Transverse colon (tissue), 4 donors: ENCODE data around the gene PERM1. TPM values are rescaled to one million over a fixed set of nuclear protein-coding genes. Genes with fewer than 3 reads are reported as not detected.

Experiments
- DNase-seq: peaks from one replicate; pipeline ENCODE4 v3.0.0-alpha.2; 2019
- H3K27ac ChIP-seq, 4 donors: fragments of 200-600 bp; sonication (generic); 2 replicates each; pipeline ENCODE4 v1.5.1; 2016 to 2018; ENCODE audit warnings: inconsistent platforms in 4 of 4
- H3K27me3 ChIP-seq: fragments of 200-600 bp; sonication (generic); 2 replicates; pipeline ENCODE4 v1.5.1; 2017; ENCODE audit warnings: inconsistent platforms
- H3K36me3 ChIP-seq, 4 donors: fragments of 200-600 bp; sonication (generic); 2 replicates each; pipeline ENCODE4 v1.5.1; 2017 to 2019; ENCODE audit warnings: inconsistent platforms in 4 of 4
- H3K4me1 ChIP-seq, 4 donors: fragments of 200-600 bp; sonication (generic); 2 replicates each; pipeline ENCODE4 v1.5.1; 2017 to 2020; ENCODE audit warnings: inconsistent platforms in 4 of 4
- H3K4me3 ChIP-seq, 4 donors: fragments of 200-600 bp; sonication (generic); 1 replicate in 1 of 4; 2 replicates in 3 of 4; pipeline versions ENCODE4 v1.5.1 to v1.6.1; 2017 to 2019; ENCODE audit warnings: inconsistent platforms in 4 of 4
- H3K9me3 ChIP-seq, 2 donors: fragments of 200-600 bp; sonication (generic); 2 replicates each; pipeline ENCODE4 v1.5.1; 2017 to 2019; ENCODE audit warnings: inconsistent platforms in 2 of 2
- EP300 ChIP-seq: sonication (generic); formaldehyde crosslinking; IDR thresholded peaks from one replicate; pipeline ENCODE4 v1.6.1; 2017; ENCODE audit warnings: antibody characterized with exemption, low read depth
- POLR2A ChIP-seq: fragments of 450-650 bp; IDR thresholded peaks from one replicate; pipeline ENCODE4 v1.6.1; 2016; ENCODE audit warnings: antibody characterized with exemption, mild to moderate bottlenecking, moderate library complexity
- POLR2AphosphoS5 ChIP-seq, 3 donors: sonication (generic); formaldehyde crosslinking; IDR thresholded peaks; one replicate each; pipeline ENCODE4 v1.6.1; 2016; ENCODE audit warnings: antibody characterized with exemption in 3 of 3
- WGBS, 2 donors: methylation state at CpG; one replicate each; pipeline ENCODE4 v1.1.5; 2018; ENCODE audit warnings: low coverage in 1 of 2; 5-methylcytosine and 5-hydroxymethylcytosine counted together
- in situ Hi-C, 4 donors: fragments of 200-750 bp; cut with MboI; loops; one replicate each; pipeline versions ENCODE4 v1.15.0 to v1.15.1; 2017; ENCODE audit warnings: low sequenced_read_pairs in 3 of 4, low pct_ligation_motif_present in 1 of 4, low pct_unique_long_range_greater_than_20kb in 1 of 4
- intact Hi-C: fragments of 100-400 bp; cut with DNase I; formaldehyde crosslinking; loops from one replicate; pipeline ENCODE4 v1.15.1; 2023; ENCODE audit warnings: low total_unique reads
- total RNA-seq, 4 donors: library from RNA; depleted of rRNA; stranded (reverse); fragments of >200 nt; gene quantifications; one replicate each; pipeline ENCODE4 v1.1.0, GENCODE V29; 2016
- TF ChIP-seq, protein P1 (sequence below), 5 experiments: fragments of 200-600 bp in 3 of 5; fragments of 450-650 bp in 2 of 5; sonication (generic) in 3 of 5; IDR thresholded peaks; 1 replicate in 2 of 5; 2 replicates in 3 of 5; pipeline ENCODE4 v1.5.1; 2016 to 2017; ENCODE audit warnings: antibody characterized with exemption in 5 of 5, inconsistent platforms in 3 of 5, mild to moderate bottlenecking in 2 of 5, moderate library complexity in 1 of 5

Gene PERM1
- total RNA-seq, 4 donors from 2014 or later = 0.14 TPM; not detected in 3

DNA sequence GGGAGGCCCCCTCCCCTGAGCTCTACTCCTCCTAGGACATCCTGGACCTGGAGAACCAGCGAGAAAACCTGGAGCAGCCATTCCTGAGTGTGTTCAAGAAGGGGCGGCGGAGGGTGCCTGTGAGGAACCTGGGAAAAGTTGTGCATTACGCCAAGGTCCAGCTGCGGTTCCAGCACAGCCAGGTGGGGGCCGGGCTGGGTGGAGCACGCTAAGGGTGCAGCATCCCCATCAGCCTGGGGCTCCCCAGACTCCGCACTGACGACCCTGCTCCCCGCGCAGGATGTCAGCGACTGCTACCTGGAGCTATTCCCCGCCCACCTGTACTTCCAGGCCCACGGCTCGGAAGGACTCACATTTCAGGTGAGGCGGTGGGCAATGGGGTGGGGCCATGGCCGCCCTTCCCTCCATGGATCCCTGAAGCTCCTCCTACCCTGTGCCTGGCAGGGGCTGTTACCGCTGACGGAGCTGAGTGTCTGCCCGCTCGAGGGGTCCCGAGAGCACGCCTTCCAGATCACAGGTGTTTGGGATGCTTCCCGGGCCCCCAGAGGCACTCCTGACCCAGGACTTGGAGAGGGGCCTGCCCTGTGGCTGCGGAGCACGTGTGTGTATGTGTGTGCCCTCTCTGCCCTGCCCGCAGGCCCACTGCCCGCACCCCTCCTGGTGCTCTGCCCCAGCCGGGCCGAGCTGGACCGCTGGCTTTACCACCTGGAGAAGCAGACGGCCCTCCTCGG, 11.5 kb downstream of the PERM1 start:
- H3K27ac ChIP-seq = no peak overlapping the region
- H3K4me1 ChIP-seq = peaks cover 12 to 16% (median 15%) of the 10 kb centered on the region in 4 donors
- peaks cover 68% of the 10 kb centered on the region for H3K27me3 ChIP-seq
- no peak for DNase-seq
- no peaks in the 10 kb centered on the region for H3K9me3 ChIP-seq
- TF ChIP-seq EP300 = no peak
- TF ChIP-seq, protein P1, sequence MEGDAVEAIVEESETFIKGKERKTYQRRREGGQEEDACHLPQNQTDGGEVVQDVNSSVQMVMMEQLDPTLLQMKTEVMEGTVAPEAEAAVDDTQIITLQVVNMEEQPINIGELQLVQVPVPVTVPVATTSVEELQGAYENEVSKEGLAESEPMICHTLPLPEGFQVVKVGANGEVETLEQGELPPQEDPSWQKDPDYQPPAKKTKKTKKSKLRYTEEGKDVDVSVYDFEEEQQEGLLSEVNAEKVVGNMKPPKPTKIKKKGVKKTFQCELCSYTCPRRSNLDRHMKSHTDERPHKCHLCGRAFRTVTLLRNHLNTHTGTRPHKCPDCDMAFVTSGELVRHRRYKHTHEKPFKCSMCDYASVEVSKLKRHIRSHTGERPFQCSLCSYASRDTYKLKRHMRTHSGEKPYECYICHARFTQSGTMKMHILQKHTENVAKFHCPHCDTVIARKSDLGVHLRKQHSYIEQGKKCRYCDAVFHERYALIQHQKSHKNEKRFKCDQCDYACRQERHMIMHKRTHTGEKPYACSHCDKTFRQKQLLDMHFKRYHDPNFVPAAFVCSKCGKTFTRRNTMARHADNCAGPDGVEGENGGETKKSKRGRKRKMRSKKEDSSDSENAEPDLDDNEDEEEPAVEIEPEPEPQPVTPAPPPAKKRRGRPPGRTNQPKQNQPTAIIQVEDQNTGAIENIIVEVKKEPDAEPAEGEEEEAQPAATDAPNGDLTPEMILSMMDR (IDR thresholded peaks at IDR 0.05) = no peak
- no peak for TF ChIP-seq POLR2A
- no peak for TF ChIP-seq POLR2AphosphoS5 (IDR thresholded peaks at IDR 0.05)
- intact Hi-C loops (no loop called here), in situ Hi-C loops (no loop called here)
- 27% methylated on average over 29 of the region's 33 CpGs; no CpG with 5 or more reads in 1 of the 2 donors for WGBS, 2 donors
- H3K36me3 ChIP-seq = no peaks in the 10 kb centered on the region
- H3K4me3 ChIP-seq = no peak overlapping the region

DNA sequence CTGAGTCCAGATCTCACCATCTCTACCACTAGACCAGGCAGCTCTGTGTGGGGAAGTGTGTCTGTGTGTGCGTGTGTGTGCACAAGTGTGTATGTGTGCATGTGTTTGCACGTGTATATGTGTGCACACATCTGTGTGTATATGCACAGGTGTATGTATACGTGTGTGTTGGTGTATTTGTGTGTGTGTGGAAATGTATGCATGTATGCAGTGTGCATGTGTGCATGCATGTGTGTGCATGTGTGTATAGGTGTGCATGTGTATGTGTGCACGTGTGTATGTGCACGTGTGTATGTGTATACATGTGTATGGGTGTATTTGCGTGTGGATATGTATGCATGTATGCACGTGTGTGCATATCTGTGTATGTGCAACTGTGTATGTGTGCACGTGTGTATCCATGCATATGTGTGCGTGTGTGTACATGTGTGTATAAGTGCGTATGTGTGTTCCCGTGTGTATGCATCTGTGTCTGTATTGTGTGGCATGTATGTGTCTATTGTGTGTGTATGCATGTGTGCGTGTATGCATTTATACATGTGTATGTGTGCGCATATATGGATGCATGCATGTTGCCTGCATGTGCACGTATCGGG, 12.5 kb downstream of the PERM1 start:
- Histone ChIP-seq H3K27me3 (peaks cover 57% of the 10 kb centered on the region), H3K27ac (no peak overlapping the region), H3K4me3 (no peak overlapping the region), H3K4me1 (peaks cover 12 to 16% (median 15%) of the 10 kb centered on the region in 4 donors), H3K36me3 (no peaks in the 10 kb centered on the region), H3K9me3 (no peaks in the 10 kb centered on the region)
- intact Hi-C loops (loop anchor here (5.0 kb wide), 1 partner anchor 57 kb away; no protein-coding TSS in a partner anchor), in situ Hi-C loops (no loop called here)
- WGBS, 2 donors = 76 to 80% methylated on average over 12 to 15 of the region's 15 CpGs
- DNase-seq = no peak
- TF ChIP-seq EP300 (no peak), POLR2A (no peak), POLR2AphosphoS5 (IDR thresholded peaks at IDR 0.05) (no peak)
- TF ChIP-seq, protein P1 (IDR thresholded peaks at IDR 0.05) = no peak

DNA sequence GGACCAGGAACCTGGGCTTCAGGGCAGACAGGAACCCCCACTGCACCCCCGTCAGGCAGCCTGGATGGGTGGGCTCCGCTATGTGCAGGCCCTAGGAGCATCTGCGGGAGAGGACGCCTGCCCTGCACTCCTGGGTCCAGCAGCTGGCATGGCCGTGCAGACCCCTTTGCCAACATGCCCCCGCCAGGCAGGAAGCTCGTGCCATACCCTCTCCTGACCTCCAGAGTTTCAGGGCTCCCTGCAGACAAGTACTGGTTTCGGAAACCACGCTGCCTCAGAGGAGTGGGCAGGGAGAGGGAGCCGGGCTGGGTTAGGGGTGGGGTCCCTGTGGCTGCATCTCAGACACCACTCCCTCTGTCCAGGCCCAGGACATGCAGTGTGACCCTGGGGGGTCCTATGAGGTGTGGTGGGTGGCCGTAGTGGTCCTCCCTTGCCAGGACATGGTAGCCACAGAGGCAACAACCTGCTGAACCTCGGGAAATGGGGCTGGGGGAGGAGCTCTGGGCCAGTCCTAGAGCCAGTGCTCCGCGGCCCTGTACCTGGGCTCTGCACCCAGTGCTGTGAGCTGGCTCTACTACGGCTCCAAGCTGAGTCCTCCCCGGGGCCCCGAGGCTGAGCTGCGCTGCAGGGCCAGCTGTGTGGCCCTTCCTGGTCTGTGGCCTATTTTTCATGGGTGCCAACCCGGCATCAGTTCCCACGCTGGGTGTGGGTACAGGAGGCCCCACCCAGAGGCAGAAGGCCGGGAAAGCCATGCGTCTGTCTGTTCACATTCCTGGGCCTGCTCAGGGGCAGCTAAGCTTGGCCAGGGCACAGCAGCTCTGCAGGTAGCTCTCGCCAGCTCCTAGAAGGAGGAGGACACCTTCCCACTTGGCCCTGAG, 14.2 kb downstream of the PERM1 start:
- Histone ChIP-seq H3K27me3 (peaks cover 45% of the 10 kb centered on the region), H3K27ac (no peak overlapping the region), H3K9me3 (no peaks in the 10 kb centered on the region), H3K4me1 (peaks cover 12 to 16% (median 15%) of the 10 kb centered on the region in 4 donors), H3K36me3 (no peaks in the 10 kb centered on the region), H3K4me3 (no peak overlapping the region)
- TF ChIP-seq POLR2AphosphoS5 (IDR thresholded peaks at IDR 0.05) (no peak), EP300 (no peak), POLR2A (no peak)
- TF ChIP-seq, protein P1 (IDR thresholded peaks at IDR 0.05) = no peak
- 62% methylated on average over 22 of the region's 23 CpGs; no CpG with 5 or more reads in 1 of the 2 donors for WGBS, 2 donors
- no peak for DNase-seq
- in situ Hi-C loops (no loop called here), intact Hi-C loops (loop anchor here (5.0 kb wide), 1 partner anchor 55 kb away; no protein-coding TSS in a partner anchor)
